ENCODE measurements around the gene ZNF678.

ZNF678 gene

GRCh38 chr1:227718932-227719331 is 155.6 kb downstream of the ZNF678 start:
- no peaks in the 10 kb centered on the region for H3K36me3 ChIP-seq (ENCODE audit: insufficient read depth, low read length)
- no peak overlapping the region for H2AFZ ChIP-seq (ENCODE audit: low read length)
- no peaks in the 10 kb centered on the region for H3F3A ChIP-seq (ENCODE audit: low read depth)
- no peaks in the 10 kb centered on the region; the same call in 1 of the 2 replicates for H3K9me3 ChIP-seq (ENCODE audit: insufficient read depth, low read depth, low read length)
- H3K4me1 ChIP-seq (ENCODE audit: insufficient read depth, low read length, poor library complexity, severe bottlenecking) = no peaks in the 10 kb centered on the region
- no peaks in the 10 kb centered on the region for H3K9me2 ChIP-seq (replicated peaks; ENCODE audit: low read depth, low read length)
- no peaks in the 10 kb centered on the region for H3K79me2 ChIP-seq (ENCODE audit: insufficient read depth, low read length)
- H3K4me3 ChIP-seq (ENCODE audit: low read length, poor library complexity, severe bottlenecking) = no peak overlapping the region
- TF ChIP-seq EZH2phosphoT487 (IDR thresholded peaks at IDR 0.05; ENCODE audit: borderline replicate concordance) = no peak
- no peak for TF ChIP-seq CTCF (conservative IDR thresholded peaks at IDR 0.05; ENCODE audit: low read length)
- H3K9ac ChIP-seq (ENCODE audit: low read depth, low read length, poor library complexity, severe bottlenecking) = no peak overlapping the region
- no peaks in the 10 kb centered on the region for H4K20me1 ChIP-seq (ENCODE audit: insufficient read depth, low read length, poor library complexity, severe bottlenecking)
- no peaks in the 10 kb centered on the region for H3K27me3 ChIP-seq (ENCODE audit: insufficient read depth, low read length, poor library complexity, severe bottlenecking)
- no peak overlapping the region for H3K4me2 ChIP-seq (ENCODE audit: low read depth, low read length, poor library complexity, severe bottlenecking)

- no peaks in the 10 kb centered on the region; the same call in 1 of the 2 replicates for H3K9me3 ChIP-seq (ENCODE audit: insufficient read depth, low read depth, low read length)
- H4K20me1 ChIP-seq (ENCODE audit: insufficient read depth, low read length, poor library complexity, severe bottlenecking) = no peaks in the 10 kb centered on the region
- H3K4me1 ChIP-seq (ENCODE audit: insufficient read depth, low read length, poor library complexity, severe bottlenecking) = no peaks in the 10 kb centered on the region
- H3K9ac ChIP-seq (ENCODE audit: low read depth, low read length, poor library complexity, severe bottlenecking) = no peak overlapping the region
- H3K27me3 ChIP-seq (ENCODE audit: insufficient read depth, low read length, poor library complexity, severe bottlenecking) = no peaks in the 10 kb centered on the region
- no peak overlapping the region for H3K4me2 ChIP-seq (ENCODE audit: low read depth, low read length, poor library complexity, severe bottlenecking)
- H3K36me3 ChIP-seq (ENCODE audit: insufficient read depth, low read length) = no peaks in the 10 kb centered on the region
- H2AFZ ChIP-seq (ENCODE audit: low read length) = no peak overlapping the region
- H3K79me2 ChIP-seq (ENCODE audit: insufficient read depth, low read length) = no peaks in the 10 kb centered on the region
- no peaks in the 10 kb centered on the region for H3K9me2 ChIP-seq (replicated peaks; ENCODE audit: low read depth, low read length)
- no peak for TF ChIP-seq CTCF (conservative IDR thresholded peaks at IDR 0.05; ENCODE audit: low read length)
- TF ChIP-seq EZH2phosphoT487 (IDR thresholded peaks at IDR 0.05; ENCODE audit: borderline replicate concordance) = no peak
- H3K4me3 ChIP-seq (ENCODE audit: low read length, poor library complexity, severe bottlenecking) = no peak overlapping the region
- no peaks in the 10 kb centered on the region for H3F3A ChIP-seq (ENCODE audit: low read depth)
Measured at GRCh38 chr1:227723474-227723873, 160.1 kb downstream of the ZNF678 start.

GRCh38 chr1:227725046-227725445 is 161.7 kb downstream of the ZNF678 start:
- Histone ChIP-seq H3K9me3 (ENCODE audit: insufficient read depth, low read depth, low read length) (no peaks in the 10 kb centered on the region; the same call in 1 of the 2 replicates), H3K4me1 (ENCODE audit: insufficient read depth, low read length, poor library complexity, severe bottlenecking) (peaks cover 7% of the 10 kb centered on the region), H3F3A (ENCODE audit: low read depth) (no peaks in the 10 kb centered on the region), H3K79me2 (ENCODE audit: insufficient read depth, low read length) (no peaks in the 10 kb centered on the region), H3K36me3 (ENCODE audit: insufficient read depth, low read length) (no peaks in the 10 kb centered on the region), H3K4me2 (ENCODE audit: low read depth, low read length, poor library complexity, severe bottlenecking) (no peak overlapping the region), H3K27me3 (ENCODE audit: insufficient read depth, low read length, poor library complexity, severe bottlenecking) (no peaks in the 10 kb centered on the region), H3K4me3 (ENCODE audit: low read length, poor library complexity, severe bottlenecking) (no peak overlapping the region), H3K9ac (ENCODE audit: low read depth, low read length, poor library complexity, severe bottlenecking) (no peak overlapping the region), H3K9me2 (replicated peaks; ENCODE audit: low read depth, low read length) (no peaks in the 10 kb centered on the region), H2AFZ (ENCODE audit: low read length) (no peak overlapping the region), H4K20me1 (ENCODE audit: insufficient read depth, low read length, poor library complexity, severe bottlenecking) (no peaks in the 10 kb centered on the region)
- TF ChIP-seq EZH2phosphoT487 (IDR thresholded peaks at IDR 0.05; ENCODE audit: borderline replicate concordance) (no peak), CTCF (conservative IDR thresholded peaks at IDR 0.05; ENCODE audit: low read length) (no peak)
